WTC11 (cell line): Measurements from ENCODE around the gene CA5A.

ENCODE experiments used
- ATF1 ChIP-seq: sonication (generic); formaldehyde crosslinking; IDR thresholded peaks from 2 replicates; pipeline ENCODE4 v1.8.1; 2023; ENCODE audit warnings: mild to moderate bottlenecking, moderate library complexity, missing genetic modification reagents
- ESRRA ChIP-seq: sonication (generic); formaldehyde crosslinking; IDR thresholded peaks from 2 replicates; pipeline ENCODE4 v1.8.1; 2022; ENCODE audit warnings: mild to moderate bottlenecking, missing genetic modification reagents, borderline replicate concordance
- MLX ChIP-seq: sonication (generic); formaldehyde crosslinking; IDR thresholded peaks from 2 replicates; pipeline ENCODE4 v1.8.1; 2023; ENCODE audit warnings: mild to moderate bottlenecking, missing genetic modification reagents, moderate library complexity
- NFATC4 ChIP-seq: fragments of 250-450 bp; sonication (Bioruptor Pico); IDR thresholded peaks from 2 replicates; pipeline ENCODE4 v1.9.0; 2021; ENCODE audit warnings: mild to moderate bottlenecking
- NFYB ChIP-seq: sonication (generic); formaldehyde crosslinking; conservative IDR thresholded peaks from 2 replicates; pipeline ENCODE4 v1.8.0; 2022; ENCODE audit warnings: low read depth, missing genetic modification reagents
- NR2C2 ChIP-seq: sonication (generic); formaldehyde crosslinking; IDR thresholded peaks from 2 replicates; pipeline ENCODE4 v1.8.0; 2022; ENCODE audit warnings: mild to moderate bottlenecking, missing genetic modification reagents
- PREB ChIP-seq: sonication (generic); formaldehyde crosslinking; IDR thresholded peaks from 2 replicates; pipeline ENCODE4 v1.8.1; 2022; ENCODE audit warnings: mild to moderate bottlenecking, missing genetic modification reagents, moderate library complexity, borderline replicate concordance
- SMAD3 ChIP-seq: sonication (generic); formaldehyde crosslinking; IDR thresholded peaks from 2 replicates; pipeline ENCODE4 v1.8.0; 2022; ENCODE audit warnings: missing genetic modification reagents, mild to moderate bottlenecking, borderline replicate concordance
- TEAD1 ChIP-seq: sonication (generic); formaldehyde crosslinking; IDR thresholded peaks from 2 replicates; pipeline ENCODE4 v1.8.0; 2022; ENCODE audit warnings: mild to moderate bottlenecking, missing genetic modification reagents
- USF2 ChIP-seq: sonication (generic); formaldehyde crosslinking; IDR thresholded peaks from 2 replicates; pipeline ENCODE4 v1.8.1; 2023; ENCODE audit warnings: mild to moderate bottlenecking, missing genetic modification reagents, moderate library complexity
- TF ChIP-seq, protein P1 (sequence below): fragments of 200-600 bp; IDR thresholded peaks from 2 replicates; pipeline ENCODE4 v1.8.0; 2022; ENCODE audit warnings: antibody characterized with exemption
- TF ChIP-seq, protein P2 (sequence below): sonication (generic); formaldehyde crosslinking; IDR thresholded peaks from 2 replicates; pipeline ENCODE4 v1.8.1; 2023; ENCODE audit warnings: mild to moderate bottlenecking, missing genetic modification reagents

GRCh38 chr16:87946596-87947347, 10.4 kb upstream of the CA5A start:
- TF ChIP-seq MLX (CRISPR knock-in tag), result no peak
- TF ChIP-seq, protein P1, sequence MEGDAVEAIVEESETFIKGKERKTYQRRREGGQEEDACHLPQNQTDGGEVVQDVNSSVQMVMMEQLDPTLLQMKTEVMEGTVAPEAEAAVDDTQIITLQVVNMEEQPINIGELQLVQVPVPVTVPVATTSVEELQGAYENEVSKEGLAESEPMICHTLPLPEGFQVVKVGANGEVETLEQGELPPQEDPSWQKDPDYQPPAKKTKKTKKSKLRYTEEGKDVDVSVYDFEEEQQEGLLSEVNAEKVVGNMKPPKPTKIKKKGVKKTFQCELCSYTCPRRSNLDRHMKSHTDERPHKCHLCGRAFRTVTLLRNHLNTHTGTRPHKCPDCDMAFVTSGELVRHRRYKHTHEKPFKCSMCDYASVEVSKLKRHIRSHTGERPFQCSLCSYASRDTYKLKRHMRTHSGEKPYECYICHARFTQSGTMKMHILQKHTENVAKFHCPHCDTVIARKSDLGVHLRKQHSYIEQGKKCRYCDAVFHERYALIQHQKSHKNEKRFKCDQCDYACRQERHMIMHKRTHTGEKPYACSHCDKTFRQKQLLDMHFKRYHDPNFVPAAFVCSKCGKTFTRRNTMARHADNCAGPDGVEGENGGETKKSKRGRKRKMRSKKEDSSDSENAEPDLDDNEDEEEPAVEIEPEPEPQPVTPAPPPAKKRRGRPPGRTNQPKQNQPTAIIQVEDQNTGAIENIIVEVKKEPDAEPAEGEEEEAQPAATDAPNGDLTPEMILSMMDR, result no peak
- TF ChIP-seq, protein P2, sequence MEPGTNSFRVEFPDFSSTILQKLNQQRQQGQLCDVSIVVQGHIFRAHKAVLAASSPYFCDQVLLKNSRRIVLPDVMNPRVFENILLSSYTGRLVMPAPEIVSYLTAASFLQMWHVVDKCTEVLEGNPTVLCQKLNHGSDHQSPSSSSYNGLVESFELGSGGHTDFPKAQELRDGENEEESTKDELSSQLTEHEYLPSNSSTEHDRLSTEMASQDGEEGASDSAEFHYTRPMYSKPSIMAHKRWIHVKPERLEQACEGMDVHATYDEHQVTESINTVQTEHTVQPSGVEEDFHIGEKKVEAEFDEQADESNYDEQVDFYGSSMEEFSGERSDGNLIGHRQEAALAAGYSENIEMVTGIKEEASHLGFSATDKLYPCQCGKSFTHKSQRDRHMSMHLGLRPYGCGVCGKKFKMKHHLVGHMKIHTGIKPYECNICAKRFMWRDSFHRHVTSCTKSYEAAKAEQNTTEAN, result no peak
- TF ChIP-seq NFYB (CRISPR knock-in tag), result no peak
- no peak for TF ChIP-seq ATF1 (CRISPR knock-in tag)
- no peak for TF ChIP-seq NFATC4 (CRISPR knock-in tag)
- no peak for TF ChIP-seq USF2 (CRISPR knock-in tag)
- no peak for TF ChIP-seq NR2C2 (CRISPR knock-in tag)
- no peak for TF ChIP-seq PREB (CRISPR knock-in tag)
- no peak for TF ChIP-seq TEAD1 (CRISPR knock-in tag)
- no peak for TF ChIP-seq SMAD3 (CRISPR knock-in tag)
- no peak for TF ChIP-seq ESRRA
